HCT116 (cell line): ENCODE data around the gene STRIT1. TPM values are rescaled to one million over a fixed set of nuclear protein-coding genes. Genes with fewer than 3 reads are reported as not detected.

ENCODE experiments used
- ATAC-seq: fragments of 200-7000 bp; cut with Tn5 transposase; 2 replicates; pipeline ENCODE4 v1.9.1; 2020; ENCODE audit warnings: mild to moderate bottlenecking, moderate library complexity
- BruUV-seq: library from RNA; stranded (reverse); fragments of 400-500 nt; replicated peaks from 2 replicates; lab custom pipeline; 2021; lab: Mats Ljungman, UMichigan
- CTCF ChIA-PET: fragments of 300-600 bp; sonication (Branson Sonifier 250); formaldehyde crosslinking; loops from one replicate; lab custom pipeline; 2021; ENCODE audit warnings: antibody characterized with exemption; lab: Charles Lee
- POLR2A ChIA-PET: fragments of 300-600, 350-600 bp; sonication (Branson Sonifier 250); formaldehyde crosslinking; loops from one replicate; lab custom pipeline; 2021; ENCODE audit warnings: antibody characterized with exemption; lab: Charles Lee
- RAD21 ChIA-PET, 2 experiments: fragments of 300-600 bp; sonication (Branson Sonifier 250); formaldehyde crosslinking; loops; one replicate each; lab custom pipeline; 2023; ENCODE audit warnings: low total read pairs in 2 of 2; ENCODE audit not compliant: uncharacterized antibody in 2 of 2, unreplicated experiment in 2 of 2, low non-redundant PET in 1 of 2; lab: Charles Lee
- DNase-seq: peaks from one replicate; pipeline ENCODE4 v3.0.0-alpha.2; 2010; ENCODE audit warnings: low read depth, low spot score
- H2AFZ ChIP-seq: fragments of 200-600 bp; shearing (Covaris generic), sonication (generic); 2 replicates; pipeline ENCODE4 v1.6.1; 2017; ENCODE audit warnings: low read depth, mixed run types, mixed read lengths, antibody characterized with exemption, low read length; ENCODE audit not compliant: poor library complexity, severe bottlenecking
- H3K27ac ChIP-seq: 2 replicates; pipeline ENCODE4 v1.5.1; 2012; ENCODE audit warnings: low read depth, low read length
- H3K27me3 ChIP-seq: fragments of 200-600 bp; sonication (generic); 2 replicates; pipeline ENCODE4 v1.6.1; 2016; ENCODE audit warnings: mixed run types, low read length, mixed read lengths; ENCODE audit not compliant: insufficient read depth
- H3K36me3 ChIP-seq, 2 experiments: fragments of 200-500 bp in 1 of 2; fragments of 200-600 bp in 1 of 2; sonication (Bioruptor generic) in 1 of 2; sonication (generic) in 1 of 2; 2 replicates each; pipeline versions ENCODE4 v1.5.1 to v1.6.1; 2014 to 2016; ENCODE audit warnings: low read length in 2 of 2, inconsistent platforms in 1 of 2, mixed read lengths in 1 of 2, mixed run types in 1 of 2; ENCODE audit not compliant: insufficient read depth in 2 of 2, control insufficient read depth in 1 of 2
- H3K4me1 ChIP-seq, 2 experiments: fragments of 200-600 bp in 1 of 2; sonication (generic) in 1 of 2; 2 replicates each; pipeline versions ENCODE4 v1.5.1 to v1.6.1; 2012 to 2017; ENCODE audit warnings: low read length in 2 of 2, inconsistent platforms in 1 of 2, mild to moderate bottlenecking in 1 of 2, mixed read lengths in 1 of 2, mixed run types in 1 of 2, moderate library complexity in 1 of 2; ENCODE audit not compliant: insufficient read depth in 2 of 2, control insufficient read depth in 1 of 2
- H3K4me2 ChIP-seq: fragments of 200-600 bp; sonication (generic); 2 replicates; pipeline ENCODE4 v1.6.1; 2017; ENCODE audit warnings: mixed run types, low read length, mixed read lengths
- H3K4me3 ChIP-seq, 2 experiments: fragments of 200-600 bp in 1 of 2; sonication (generic) in 1 of 2; replicated peaks in 1 of 2; 2 replicates each; pipeline ENCODE4 v1.5.1; 2011 to 2016; ENCODE audit warnings: low read length in 2 of 2, control low read depth in 1 of 2, low read depth in 1 of 2, mild to moderate bottlenecking in 1 of 2, mixed read lengths in 1 of 2, mixed run types in 1 of 2
- H3K79me2 ChIP-seq: fragments of 200-600 bp; sonication (generic); 2 replicates; pipeline ENCODE4 v1.6.1; 2017; ENCODE audit warnings: mild to moderate bottlenecking, mixed run types, low read length, moderate library complexity, mixed read lengths; ENCODE audit not compliant: insufficient read depth
- H3K9ac ChIP-seq: fragments of 200-600 bp; sonication (generic); 2 replicates; pipeline ENCODE4 v1.6.1; 2016; ENCODE audit warnings: low read length, mixed read lengths
- H3K9me2 ChIP-seq: fragments of 200-600 bp; sonication (generic), shearing (Covaris generic); 2 replicates; pipeline ENCODE4 v1.6.1; 2017; ENCODE audit warnings: mixed run types, mild to moderate bottlenecking, moderate library complexity; ENCODE audit not compliant: insufficient read depth
- H3K9me3 ChIP-seq, 2 experiments: fragments of 200-500 bp in 1 of 2; fragments of 200-600 bp in 1 of 2; sonication (Bioruptor generic) in 1 of 2; sonication (generic) in 1 of 2; 2 replicates each; pipeline ENCODE4 v1.6.1; 2014 to 2017; ENCODE audit warnings: low read length in 2 of 2, mixed read lengths in 2 of 2, inconsistent platforms in 1 of 2, low read depth in 1 of 2, mild to moderate bottlenecking in 1 of 2, mixed run types in 1 of 2, moderate library complexity in 1 of 2; ENCODE audit not compliant: control insufficient read depth in 1 of 2, insufficient read depth in 1 of 2
- H4K20me1 ChIP-seq: fragments of 200-600 bp; sonication (generic), shearing (Covaris generic); 2 replicates; pipeline ENCODE4 v1.6.1; 2017; ENCODE audit warnings: mixed run types, mild to moderate bottlenecking, moderate library complexity; ENCODE audit not compliant: insufficient read depth
- ATF3 ChIP-seq: IDR thresholded peaks from 2 replicates; pipeline ENCODE4 v1.6.1; 2012
- CBX3 ChIP-seq: IDR thresholded peaks from 2 replicates; pipeline ENCODE4 v1.6.1; 2012; ENCODE audit warnings: low read depth
- JUND ChIP-seq: IDR thresholded peaks from 2 replicates; pipeline ENCODE4 v1.6.1; 2012
- ZBTB33 ChIP-seq: IDR thresholded peaks from 2 replicates; pipeline ENCODE4 v1.6.1; 2011; ENCODE audit warnings: mild to moderate bottlenecking, low read length, moderate library complexity; ENCODE audit not compliant: insufficient replicate concordance; ENCODE audit errors: extremely low read depth
- intact Hi-C: fragments of 100-400 bp; cut with micrococcal nuclease; formaldehyde crosslinking; loops from 2 replicates; pipeline ENCODE4 v1.10.0; 2022
- total RNA-seq: library from RNA; stranded (reverse); gene quantifications from one replicate; pipeline ENCODE4 v1.2.1, GENCODE V29; 2021; ENCODE audit not compliant: unreplicated experiment

The STRIT1 gene
- total RNA-seq, 1 experiment from 2014 or later, result not detected

DNA sequence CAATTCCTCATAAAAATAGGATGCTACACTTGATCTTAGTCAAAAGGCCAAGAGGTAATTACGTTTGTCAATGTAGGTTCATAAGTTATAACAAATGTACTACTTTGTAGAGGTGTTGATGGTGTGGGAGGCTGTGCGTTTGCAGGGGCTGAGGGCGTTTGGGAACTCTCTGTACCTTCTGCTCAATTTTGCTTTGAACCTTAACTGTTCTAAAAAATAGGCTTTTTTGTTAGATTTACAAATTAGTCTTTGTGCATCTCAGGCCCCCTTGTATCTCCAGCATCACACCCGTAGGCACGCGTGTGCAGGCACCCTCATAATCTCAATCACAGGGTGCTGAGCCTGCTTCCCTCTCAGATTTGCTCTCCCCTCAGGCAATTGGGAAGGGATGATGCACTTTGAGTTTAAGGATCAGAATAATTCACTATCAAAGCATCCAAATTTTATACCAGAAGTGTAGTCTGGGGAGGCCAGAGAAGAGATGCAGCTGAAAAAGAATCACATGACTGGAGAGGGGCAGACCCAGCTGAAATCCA is 36.1 kb upstream of the STRIT1 start (continued):
- no peak for TF ChIP-seq ZBTB33
- TF ChIP-seq, all 23 proteins: peak for 0

GRCh38 chr3:155327871-155328270 is 34.4 kb upstream of the STRIT1 start:
- Histone ChIP-seq H3K9me3 (no peaks in the 10 kb centered on the region), H3K9ac (no peak overlapping the region), H3K4me3 (no peak overlapping the region), H3K27me3 (no peaks in the 10 kb centered on the region), H3K4me1 (no peaks in the 10 kb centered on the region), H3K79me2 (no peaks in the 10 kb centered on the region), H3K4me2 (no peak overlapping the region), H3K27ac (no peak overlapping the region), H3K9me2 (no peaks in the 10 kb centered on the region), H2AFZ (no peak overlapping the region), H4K20me1 (no peaks in the 10 kb centered on the region), H3K36me3 (no peaks in the 10 kb centered on the region)
- no TSS peak for BruUV-seq
- ATAC-seq (no peak), DNase-seq (no peak)
- ChIA-PET POLR2A (no interaction called here), CTCF (no interaction called here), RAD21 (no interaction called here)
- TF ChIP-seq ATF3, result no peak
- no peak for TF ChIP-seq JUND
- TF ChIP-seq ZBTB33, result no peak
- TF ChIP-seq CBX3, result no peak
- intact Hi-C loops, result no loop called here
